HCT116 (cell line): ENCODE measurements around the gene WDR72. TPM values are rescaled to one million over a fixed set of nuclear protein-coding genes. Genes with fewer than 3 reads are reported as not detected.

Experiments used
- ATAC-seq: fragments of 200-7000 bp; cut with Tn5 transposase; 2 replicates; pipeline ENCODE4 v1.9.1; 2020; ENCODE audit warnings: mild to moderate bottlenecking, moderate library complexity
- BruUV-seq: library from RNA; stranded (reverse); fragments of 400-500 nt; replicated peaks from 2 replicates; lab custom pipeline; 2021; lab: Mats Ljungman, UMichigan
- CTCF ChIA-PET: fragments of 300-600 bp; sonication (Branson Sonifier 250); formaldehyde crosslinking; loops from one replicate; lab custom pipeline; 2021; ENCODE audit warnings: antibody characterized with exemption; lab: Charles Lee
- POLR2A ChIA-PET: fragments of 300-600, 350-600 bp; sonication (Branson Sonifier 250); formaldehyde crosslinking; loops from one replicate; lab custom pipeline; 2021; ENCODE audit warnings: antibody characterized with exemption; lab: Charles Lee
- RAD21 ChIA-PET, 2 experiments: fragments of 300-600 bp; sonication (Branson Sonifier 250); formaldehyde crosslinking; loops; one replicate each; lab custom pipeline; 2023; ENCODE audit warnings: low total read pairs in 2 of 2; ENCODE audit not compliant: uncharacterized antibody in 2 of 2, unreplicated experiment in 2 of 2, low non-redundant PET in 1 of 2; lab: Charles Lee
- DNase-seq: peaks from one replicate; pipeline ENCODE4 v3.0.0-alpha.2; 2010; ENCODE audit warnings: low read depth, low spot score
- H2AFZ ChIP-seq: fragments of 200-600 bp; shearing (Covaris generic), sonication (generic); 2 replicates; pipeline ENCODE4 v1.6.1; 2017; ENCODE audit warnings: low read depth, mixed run types, mixed read lengths, antibody characterized with exemption, low read length; ENCODE audit not compliant: poor library complexity, severe bottlenecking
- H3K27ac ChIP-seq: 2 replicates; pipeline ENCODE4 v1.5.1; 2012; ENCODE audit warnings: low read depth, low read length
- H3K27me3 ChIP-seq: fragments of 200-600 bp; sonication (generic); 2 replicates; pipeline ENCODE4 v1.6.1; 2016; ENCODE audit warnings: mixed run types, low read length, mixed read lengths; ENCODE audit not compliant: insufficient read depth
- H3K36me3 ChIP-seq, 2 experiments: fragments of 200-500 bp in 1 of 2; fragments of 200-600 bp in 1 of 2; sonication (Bioruptor generic) in 1 of 2; sonication (generic) in 1 of 2; 2 replicates each; pipeline versions ENCODE4 v1.5.1 to v1.6.1; 2014 to 2016; ENCODE audit warnings: low read length in 2 of 2, inconsistent platforms in 1 of 2, mixed read lengths in 1 of 2, mixed run types in 1 of 2; ENCODE audit not compliant: insufficient read depth in 2 of 2, control insufficient read depth in 1 of 2
- H3K4me1 ChIP-seq, 2 experiments: fragments of 200-600 bp in 1 of 2; sonication (generic) in 1 of 2; 2 replicates each; pipeline versions ENCODE4 v1.5.1 to v1.6.1; 2012 to 2017; ENCODE audit warnings: low read length in 2 of 2, inconsistent platforms in 1 of 2, mild to moderate bottlenecking in 1 of 2, mixed read lengths in 1 of 2, mixed run types in 1 of 2, moderate library complexity in 1 of 2; ENCODE audit not compliant: insufficient read depth in 2 of 2, control insufficient read depth in 1 of 2
- H3K4me2 ChIP-seq: fragments of 200-600 bp; sonication (generic); 2 replicates; pipeline ENCODE4 v1.6.1; 2017; ENCODE audit warnings: mixed run types, low read length, mixed read lengths
- H3K4me3 ChIP-seq, 2 experiments: fragments of 200-600 bp in 1 of 2; sonication (generic) in 1 of 2; replicated peaks in 1 of 2; 2 replicates each; pipeline ENCODE4 v1.5.1; 2011 to 2016; ENCODE audit warnings: low read length in 2 of 2, control low read depth in 1 of 2, low read depth in 1 of 2, mild to moderate bottlenecking in 1 of 2, mixed read lengths in 1 of 2, mixed run types in 1 of 2
- H3K79me2 ChIP-seq: fragments of 200-600 bp; sonication (generic); 2 replicates; pipeline ENCODE4 v1.6.1; 2017; ENCODE audit warnings: mild to moderate bottlenecking, mixed run types, low read length, moderate library complexity, mixed read lengths; ENCODE audit not compliant: insufficient read depth
- H3K9ac ChIP-seq: fragments of 200-600 bp; sonication (generic); 2 replicates; pipeline ENCODE4 v1.6.1; 2016; ENCODE audit warnings: low read length, mixed read lengths
- H3K9me2 ChIP-seq: fragments of 200-600 bp; sonication (generic), shearing (Covaris generic); 2 replicates; pipeline ENCODE4 v1.6.1; 2017; ENCODE audit warnings: mixed run types, mild to moderate bottlenecking, moderate library complexity; ENCODE audit not compliant: insufficient read depth
- H3K9me3 ChIP-seq, 2 experiments: fragments of 200-500 bp in 1 of 2; fragments of 200-600 bp in 1 of 2; sonication (Bioruptor generic) in 1 of 2; sonication (generic) in 1 of 2; 2 replicates each; pipeline ENCODE4 v1.6.1; 2014 to 2017; ENCODE audit warnings: low read length in 2 of 2, mixed read lengths in 2 of 2, inconsistent platforms in 1 of 2, low read depth in 1 of 2, mild to moderate bottlenecking in 1 of 2, mixed run types in 1 of 2, moderate library complexity in 1 of 2; ENCODE audit not compliant: control insufficient read depth in 1 of 2, insufficient read depth in 1 of 2
- H4K20me1 ChIP-seq: fragments of 200-600 bp; sonication (generic), shearing (Covaris generic); 2 replicates; pipeline ENCODE4 v1.6.1; 2017; ENCODE audit warnings: mixed run types, mild to moderate bottlenecking, moderate library complexity; ENCODE audit not compliant: insufficient read depth
- ELF1 ChIP-seq: IDR thresholded peaks from 2 replicates; pipeline ENCODE4 v1.6.1; 2012; ENCODE audit warnings: low read depth, borderline replicate concordance
- EZH2 ChIP-seq: fragments of 200-600 bp; sonication (generic); IDR thresholded peaks from 2 replicates; pipeline ENCODE4 v1.6.1; 2017; ENCODE audit warnings: antibody characterized with exemption, mixed run types
- FOSL1 ChIP-seq: IDR thresholded peaks from 2 replicates; pipeline ENCODE4 v1.6.1; 2012; ENCODE audit warnings: low read depth
- POLR2A ChIP-seq: IDR thresholded peaks from 2 replicates; pipeline ENCODE4 v1.7.0; 2011; ENCODE audit warnings: borderline replicate concordance; ENCODE audit not compliant: insufficient read depth, insufficient read length; ENCODE audit errors: extremely low read depth
- SIN3A ChIP-seq: IDR thresholded peaks from 2 replicates; pipeline ENCODE4 v1.6.1; 2012; ENCODE audit warnings: low read depth
- SP1 ChIP-seq: IDR thresholded peaks from 2 replicates; pipeline ENCODE4 v1.6.1; 2012; ENCODE audit warnings: low read depth
- ZFX ChIP-seq: fragments of 450-650 bp; IDR thresholded peaks from 2 replicates; pipeline ENCODE4 v1.6.1; 2017
- ZNF274 ChIP-seq: fragments of 200-500 bp; sonication (Bioruptor generic); IDR thresholded peaks from 2 replicates; pipeline ENCODE4 v1.6.1; 2014; ENCODE audit warnings: mild to moderate bottlenecking, low read depth, low read length, inconsistent platforms
- intact Hi-C: fragments of 100-400 bp; cut with micrococcal nuclease; formaldehyde crosslinking; loops from 2 replicates; pipeline ENCODE4 v1.10.0; 2022
- total RNA-seq: library from RNA; stranded (reverse); gene quantifications from one replicate; pipeline ENCODE4 v1.2.1, GENCODE V29; 2021; ENCODE audit not compliant: unreplicated experiment
- TF ChIP-seq, protein P1 (sequence below): IDR thresholded peaks from 2 replicates; pipeline ENCODE4 v1.6.1; 2012; ENCODE audit warnings: low read depth
- TF ChIP-seq, protein P2 (sequence below), 3 experiments: fragments of 200-600 bp in 1 of 3; sonication (generic) in 1 of 3; IDR thresholded peaks in 2 of 3; conservative IDR thresholded peaks in 1 of 3; 2 replicates each; pipeline ENCODE4 v1.5.1; 2012 to 2017; ENCODE audit warnings: low read depth in 2 of 3, low read length in 2 of 3, antibody characterized with exemption in 1 of 3, borderline replicate concordance in 1 of 3, control low read depth in 1 of 3, mild to moderate bottlenecking in 1 of 3, mixed read lengths in 1 of 3, mixed run types in 1 of 3, moderate library complexity in 1 of 3; ENCODE audit not compliant: insufficient read depth in 1 of 3
- TF ChIP-seq, protein P3 (sequence below): IDR thresholded peaks from 2 replicates; pipeline ENCODE4 v1.6.1; 2011; ENCODE audit warnings: mild to moderate bottlenecking, low read length, moderate library complexity; ENCODE audit not compliant: insufficient replicate concordance; ENCODE audit errors: extremely low read depth
- TF ChIP-seq, protein P4 (sequence below): IDR thresholded peaks from 2 replicates; pipeline ENCODE4 v1.6.1; 2012

WDR72 gene
- total RNA-seq, 1 experiment from 2014 or later: 5.8 TPM

DNA sequence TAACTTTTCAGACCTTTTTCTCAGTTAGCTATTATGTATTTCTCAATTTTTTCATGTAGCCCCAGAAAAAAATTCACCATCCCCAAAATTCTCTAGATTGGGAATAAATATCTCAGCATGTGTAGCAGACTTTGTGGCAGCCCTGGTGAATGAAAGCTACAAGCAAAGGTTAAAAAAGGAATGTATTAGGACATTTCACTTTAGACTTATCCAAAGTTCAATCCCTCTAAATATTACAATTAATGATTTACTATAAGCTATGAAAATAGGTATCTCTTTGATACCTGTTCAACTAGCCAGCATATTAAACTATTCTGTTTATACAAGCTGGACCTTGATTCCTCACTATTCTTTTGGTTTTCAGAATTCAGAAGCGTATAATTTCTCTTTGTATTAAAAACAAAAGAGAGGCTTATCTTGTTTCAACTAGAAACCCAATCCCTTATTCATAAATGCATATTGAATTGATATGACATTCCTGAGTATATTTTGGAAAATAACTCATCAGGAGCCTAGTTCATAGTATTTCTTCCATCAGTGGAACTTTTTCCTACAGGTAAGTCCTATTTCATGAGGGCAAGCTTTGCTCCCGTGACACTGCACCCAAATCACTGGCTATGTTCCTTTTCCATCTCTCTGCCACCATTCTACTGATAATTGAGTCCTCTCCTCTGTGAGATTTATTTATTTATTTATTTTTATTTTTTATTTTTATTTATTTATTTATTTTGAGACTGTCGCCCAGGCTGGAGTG, 38.0 kb downstream of the WDR72 start:
- peaks cover 4% of the 10 kb centered on the region; the same call in 1 of the 2 replicates for H3K27me3 ChIP-seq
- no peak overlapping the region for H3K4me3 ChIP-seq
- intact Hi-C loops: no loop called here
- no peak overlapping the region for H3K4me2 ChIP-seq
- DNase-seq (no peak), ATAC-seq (no peak)
- no peaks in the 10 kb centered on the region for H3K4me1 ChIP-seq
- ChIA-PET POLR2A (no interaction called here), CTCF (no interaction called here), RAD21 (no interaction called here)
- H3K79me2 ChIP-seq: no peaks in the 10 kb centered on the region
- no peaks in the 10 kb centered on the region for H3K9me2 ChIP-seq
- no peak overlapping the region for H3K27ac ChIP-seq
- no peaks in the 10 kb centered on the region for H3K9me3 ChIP-seq
- no TSS peak for BruUV-seq
- H3K9ac ChIP-seq: no peak overlapping the region
- no peaks in the 10 kb centered on the region for H4K20me1 ChIP-seq
- TF ChIP-seq FOSL1 (no peak), ELF1 (no peak), ZNF274 (no peak), SIN3A (no peak), EZH2 (no peak), SP1 (no peak), ZFX (no peak), POLR2A (no peak)
- TF ChIP-seq, protein P1, sequence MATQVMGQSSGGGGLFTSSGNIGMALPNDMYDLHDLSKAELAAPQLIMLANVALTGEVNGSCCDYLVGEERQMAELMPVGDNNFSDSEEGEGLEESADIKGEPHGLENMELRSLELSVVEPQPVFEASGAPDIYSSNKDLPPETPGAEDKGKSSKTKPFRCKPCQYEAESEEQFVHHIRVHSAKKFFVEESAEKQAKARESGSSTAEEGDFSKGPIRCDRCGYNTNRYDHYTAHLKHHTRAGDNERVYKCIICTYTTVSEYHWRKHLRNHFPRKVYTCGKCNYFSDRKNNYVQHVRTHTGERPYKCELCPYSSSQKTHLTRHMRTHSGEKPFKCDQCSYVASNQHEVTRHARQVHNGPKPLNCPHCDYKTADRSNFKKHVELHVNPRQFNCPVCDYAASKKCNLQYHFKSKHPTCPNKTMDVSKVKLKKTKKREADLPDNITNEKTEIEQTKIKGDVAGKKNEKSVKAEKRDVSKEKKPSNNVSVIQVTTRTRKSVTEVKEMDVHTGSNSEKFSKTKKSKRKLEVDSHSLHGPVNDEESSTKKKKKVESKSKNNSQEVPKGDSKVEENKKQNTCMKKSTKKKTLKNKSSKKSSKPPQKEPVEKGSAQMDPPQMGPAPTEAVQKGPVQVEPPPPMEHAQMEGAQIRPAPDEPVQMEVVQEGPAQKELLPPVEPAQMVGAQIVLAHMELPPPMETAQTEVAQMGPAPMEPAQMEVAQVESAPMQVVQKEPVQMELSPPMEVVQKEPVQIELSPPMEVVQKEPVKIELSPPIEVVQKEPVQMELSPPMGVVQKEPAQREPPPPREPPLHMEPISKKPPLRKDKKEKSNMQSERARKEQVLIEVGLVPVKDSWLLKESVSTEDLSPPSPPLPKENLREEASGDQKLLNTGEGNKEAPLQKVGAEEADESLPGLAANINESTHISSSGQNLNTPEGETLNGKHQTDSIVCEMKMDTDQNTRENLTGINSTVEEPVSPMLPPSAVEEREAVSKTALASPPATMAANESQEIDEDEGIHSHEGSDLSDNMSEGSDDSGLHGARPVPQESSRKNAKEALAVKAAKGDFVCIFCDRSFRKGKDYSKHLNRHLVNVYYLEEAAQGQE: no peak
- TF ChIP-seq, protein P2, sequence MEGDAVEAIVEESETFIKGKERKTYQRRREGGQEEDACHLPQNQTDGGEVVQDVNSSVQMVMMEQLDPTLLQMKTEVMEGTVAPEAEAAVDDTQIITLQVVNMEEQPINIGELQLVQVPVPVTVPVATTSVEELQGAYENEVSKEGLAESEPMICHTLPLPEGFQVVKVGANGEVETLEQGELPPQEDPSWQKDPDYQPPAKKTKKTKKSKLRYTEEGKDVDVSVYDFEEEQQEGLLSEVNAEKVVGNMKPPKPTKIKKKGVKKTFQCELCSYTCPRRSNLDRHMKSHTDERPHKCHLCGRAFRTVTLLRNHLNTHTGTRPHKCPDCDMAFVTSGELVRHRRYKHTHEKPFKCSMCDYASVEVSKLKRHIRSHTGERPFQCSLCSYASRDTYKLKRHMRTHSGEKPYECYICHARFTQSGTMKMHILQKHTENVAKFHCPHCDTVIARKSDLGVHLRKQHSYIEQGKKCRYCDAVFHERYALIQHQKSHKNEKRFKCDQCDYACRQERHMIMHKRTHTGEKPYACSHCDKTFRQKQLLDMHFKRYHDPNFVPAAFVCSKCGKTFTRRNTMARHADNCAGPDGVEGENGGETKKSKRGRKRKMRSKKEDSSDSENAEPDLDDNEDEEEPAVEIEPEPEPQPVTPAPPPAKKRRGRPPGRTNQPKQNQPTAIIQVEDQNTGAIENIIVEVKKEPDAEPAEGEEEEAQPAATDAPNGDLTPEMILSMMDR (IDR thresholded peaks at IDR 0.05 in 2 of 3, conservative IDR thresholded peaks at IDR 0.05 in 1 of 3; ENCODE audit: borderline replicate concordance in 1 of 3, insufficient read depth in 1 of 3, low read depth in 2 of 3, low read length in 2 of 3): no peak
- TF ChIP-seq, protein P3, sequence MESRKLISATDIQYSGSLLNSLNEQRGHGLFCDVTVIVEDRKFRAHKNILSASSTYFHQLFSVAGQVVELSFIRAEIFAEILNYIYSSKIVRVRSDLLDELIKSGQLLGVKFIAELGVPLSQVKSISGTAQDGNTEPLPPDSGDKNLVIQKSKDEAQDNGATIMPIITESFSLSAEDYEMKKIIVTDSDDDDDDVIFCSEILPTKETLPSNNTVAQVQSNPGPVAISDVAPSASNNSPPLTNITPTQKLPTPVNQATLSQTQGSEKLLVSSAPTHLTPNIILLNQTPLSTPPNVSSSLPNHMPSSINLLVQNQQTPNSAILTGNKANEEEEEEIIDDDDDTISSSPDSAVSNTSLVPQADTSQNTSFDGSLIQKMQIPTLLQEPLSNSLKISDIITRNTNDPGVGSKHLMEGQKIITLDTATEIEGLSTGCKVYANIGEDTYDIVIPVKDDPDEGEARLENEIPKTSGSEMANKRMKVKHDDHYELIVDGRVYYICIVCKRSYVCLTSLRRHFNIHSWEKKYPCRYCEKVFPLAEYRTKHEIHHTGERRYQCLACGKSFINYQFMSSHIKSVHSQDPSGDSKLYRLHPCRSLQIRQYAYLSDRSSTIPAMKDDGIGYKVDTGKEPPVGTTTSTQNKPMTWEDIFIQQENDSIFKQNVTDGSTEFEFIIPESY: no peak
- TF ChIP-seq, protein P4, sequence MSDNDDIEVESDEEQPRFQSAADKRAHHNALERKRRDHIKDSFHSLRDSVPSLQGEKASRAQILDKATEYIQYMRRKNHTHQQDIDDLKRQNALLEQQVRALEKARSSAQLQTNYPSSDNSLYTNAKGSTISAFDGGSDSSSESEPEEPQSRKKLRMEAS: no peak
- H3K36me3 ChIP-seq: no peaks in the 10 kb centered on the region
- H2AFZ ChIP-seq: no peak overlapping the region
